ENCODE measurements around the gene SEC22A.

The SEC22A gene
- total RNA-seq = 10.9 to 15.6 (median 13.4) reads per million in 3 donors

GRCh38 chr3:123201557-123202427 is at the start of gene SEC22A:
TSS of gene SEC22A (plus strand) at chr3:123201943. CDS start at chr3:123209218, 7,275 bp downstream.
- H3K36me3 ChIP-seq (ENCODE audit: control insufficient read depth, insufficient read depth, low read length) = no peaks in the 10 kb centered on the region
- no peaks in the 10 kb centered on the region for H3K27me3 ChIP-seq (replicated peaks; ENCODE audit: control insufficient read depth, insufficient read depth, low read length, poor library complexity, severe bottlenecking)
- H3K27ac ChIP-seq (ENCODE audit: insufficient read depth, low read length, poor library complexity, severe bottlenecking) = peak within 1 kb of the TSS; percentile 95
- H3K4me3 ChIP-seq (ENCODE audit: insufficient read depth, low read depth, low read length, poor library complexity, severe bottlenecking) = peak within 1 kb of the TSS; percentile 75
- H3K9me3 ChIP-seq (ENCODE audit: control insufficient read depth, low read length) = no peaks in the 10 kb centered on the region
- DNase-seq = peak; percentile 89 to 93 (median 93)
- peaks cover 11% of the 10 kb centered on the region for H3K4me1 ChIP-seq (ENCODE audit: control insufficient read depth, insufficient read depth, low read length, poor library complexity, severe bottlenecking)

- H3K4me1 ChIP-seq (ENCODE audit: control insufficient read depth, insufficient read depth, low read length, poor library complexity, severe bottlenecking) = no peaks in the 10 kb centered on the region
- no peak for DNase-seq
- H3K36me3 ChIP-seq (ENCODE audit: control insufficient read depth, insufficient read depth, low read length) = no peaks in the 10 kb centered on the region
- no peak overlapping the region for H3K4me3 ChIP-seq (ENCODE audit: insufficient read depth, low read depth, low read length, poor library complexity, severe bottlenecking)
- no peaks in the 10 kb centered on the region for H3K27me3 ChIP-seq (replicated peaks; ENCODE audit: control insufficient read depth, insufficient read depth, low read length, poor library complexity, severe bottlenecking)
- H3K9me3 ChIP-seq (ENCODE audit: control insufficient read depth, low read length) = peaks cover 6% of the 10 kb centered on the region
- no peak overlapping the region for H3K27ac ChIP-seq (ENCODE audit: insufficient read depth, low read length, poor library complexity, severe bottlenecking)
Observed at GRCh38 chr3:123152687-123153086, 49.1 kb upstream of the SEC22A start.

DNA sequence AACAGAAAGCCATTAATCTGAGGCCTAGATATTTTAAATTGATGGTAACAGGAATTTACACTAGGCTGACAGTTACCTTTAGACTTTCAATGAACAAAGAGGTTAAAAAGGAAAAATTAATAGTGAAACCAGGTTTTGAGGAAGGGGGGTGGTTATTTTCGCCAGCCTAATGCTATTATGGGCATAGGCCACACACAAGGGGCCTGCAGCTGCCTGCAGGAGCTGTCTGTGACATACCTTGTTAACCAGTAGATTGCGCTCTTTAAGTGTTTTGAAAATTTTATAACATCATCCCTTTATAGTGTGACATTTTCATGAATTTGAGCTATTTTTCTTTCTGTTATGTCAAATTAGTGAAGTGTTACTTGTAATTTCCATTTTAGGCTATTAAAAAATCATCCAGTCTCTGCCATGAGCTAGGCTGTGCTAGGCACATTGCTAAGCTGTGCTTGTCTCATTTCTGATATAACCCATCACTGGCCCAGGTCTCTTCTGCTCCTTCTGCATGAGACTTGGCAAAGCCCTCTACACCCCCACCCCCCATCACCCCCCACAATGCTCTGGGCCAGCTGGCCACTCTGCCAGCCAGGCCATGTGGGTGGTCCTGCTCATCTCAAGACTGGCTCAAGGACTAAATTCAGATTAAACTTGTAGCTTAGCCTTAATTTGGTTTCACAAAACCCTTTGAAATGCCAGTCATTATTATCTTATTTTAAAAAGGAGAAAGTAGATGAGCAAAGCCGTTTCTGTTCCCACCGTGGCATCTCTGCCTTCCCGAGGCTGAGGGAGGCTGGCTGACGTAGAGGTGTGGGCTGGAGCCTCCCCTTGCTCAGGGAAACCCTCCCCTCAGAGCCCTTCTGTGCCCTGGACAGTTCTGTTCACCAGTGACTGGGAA is 48.4 kb upstream of the SEC22A start:
- Histone ChIP-seq H3K4me1 (ENCODE audit: control insufficient read depth, insufficient read depth, low read length, poor library complexity, severe bottlenecking) (no peaks in the 10 kb centered on the region), H3K27me3 (replicated peaks; ENCODE audit: control insufficient read depth, insufficient read depth, low read length, poor library complexity, severe bottlenecking) (no peaks in the 10 kb centered on the region), H3K4me3 (ENCODE audit: insufficient read depth, low read depth, low read length, poor library complexity, severe bottlenecking) (no peak overlapping the region), H3K36me3 (ENCODE audit: control insufficient read depth, insufficient read depth, low read length) (no peaks in the 10 kb centered on the region), H3K27ac (ENCODE audit: insufficient read depth, low read length, poor library complexity, severe bottlenecking) (no peak overlapping the region), H3K9me3 (ENCODE audit: control insufficient read depth, low read length) (peaks cover 6% of the 10 kb centered on the region)
- DNase-seq = no peak

DNA sequence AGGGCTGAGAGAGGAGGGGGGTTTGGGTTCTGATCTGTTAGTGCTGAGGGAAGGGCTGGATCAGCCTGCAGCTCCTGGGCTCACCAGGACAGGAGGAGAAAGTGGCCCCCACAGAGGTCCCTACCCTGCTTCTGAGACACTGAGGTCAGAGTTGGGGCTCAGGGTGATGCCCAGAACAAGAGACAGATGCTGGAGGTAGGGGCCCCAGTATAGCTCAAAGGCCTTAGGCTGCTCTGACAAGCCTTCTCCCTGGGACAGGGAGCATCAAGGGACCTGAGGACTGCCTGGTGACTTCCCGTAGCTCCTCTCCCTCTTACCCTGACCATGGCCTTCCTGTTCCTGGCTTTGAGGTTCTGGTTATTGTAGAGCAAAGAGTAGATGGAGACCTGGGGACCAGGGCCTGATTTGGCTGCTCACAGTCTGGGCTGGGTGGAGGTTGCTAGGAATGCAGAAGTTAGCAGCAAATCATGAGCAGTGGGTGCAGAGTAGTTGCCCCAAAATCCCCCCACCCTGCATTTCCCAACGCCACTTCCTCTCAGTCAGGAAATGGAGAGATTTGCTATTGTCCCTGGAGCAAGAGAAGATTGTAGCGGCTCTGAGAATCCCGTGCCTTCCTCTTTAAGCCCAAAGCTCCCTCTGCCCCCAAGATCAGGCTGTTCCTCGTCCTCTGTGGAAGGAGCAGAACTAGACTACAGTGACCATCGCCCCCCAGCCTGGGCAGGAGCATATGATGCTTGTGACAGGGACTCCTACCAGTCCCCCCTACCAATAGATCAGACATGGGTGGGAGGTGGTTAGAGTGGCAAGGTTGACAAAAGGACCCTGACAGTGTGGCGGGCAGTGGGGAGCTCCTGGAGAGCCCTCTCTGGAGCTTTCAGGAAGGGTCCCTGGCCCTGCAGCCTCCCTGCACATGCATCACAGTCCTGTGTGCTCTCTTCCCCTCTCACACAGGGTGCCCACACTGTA is 47.4 kb upstream of the SEC22A start:
- H3K27ac ChIP-seq (ENCODE audit: insufficient read depth, low read length, poor library complexity, severe bottlenecking) = no peak overlapping the region
- no peak for DNase-seq

GRCh38 chr3:123155471-123156011 is 46.2 kb upstream of the SEC22A start:
- H3K27me3 ChIP-seq (replicated peaks; ENCODE audit: control insufficient read depth, insufficient read depth, low read length, poor library complexity, severe bottlenecking) = no peaks in the 10 kb centered on the region

More for the DNA sequence above, 47.4 kb upstream of the SEC22A start:
- Histone ChIP-seq H3K27me3 (replicated peaks; ENCODE audit: control insufficient read depth, insufficient read depth, low read length, poor library complexity, severe bottlenecking) (no peaks in the 10 kb centered on the region), H3K4me1 (ENCODE audit: control insufficient read depth, insufficient read depth, low read length, poor library complexity, severe bottlenecking) (no peaks in the 10 kb centered on the region), H3K36me3 (ENCODE audit: control insufficient read depth, insufficient read depth, low read length) (no peaks in the 10 kb centered on the region), H3K4me3 (ENCODE audit: insufficient read depth, low read depth, low read length, poor library complexity, severe bottlenecking) (no peak overlapping the region), H3K9me3 (ENCODE audit: control insufficient read depth, low read length) (peaks cover 6% of the 10 kb centered on the region)

DNA sequence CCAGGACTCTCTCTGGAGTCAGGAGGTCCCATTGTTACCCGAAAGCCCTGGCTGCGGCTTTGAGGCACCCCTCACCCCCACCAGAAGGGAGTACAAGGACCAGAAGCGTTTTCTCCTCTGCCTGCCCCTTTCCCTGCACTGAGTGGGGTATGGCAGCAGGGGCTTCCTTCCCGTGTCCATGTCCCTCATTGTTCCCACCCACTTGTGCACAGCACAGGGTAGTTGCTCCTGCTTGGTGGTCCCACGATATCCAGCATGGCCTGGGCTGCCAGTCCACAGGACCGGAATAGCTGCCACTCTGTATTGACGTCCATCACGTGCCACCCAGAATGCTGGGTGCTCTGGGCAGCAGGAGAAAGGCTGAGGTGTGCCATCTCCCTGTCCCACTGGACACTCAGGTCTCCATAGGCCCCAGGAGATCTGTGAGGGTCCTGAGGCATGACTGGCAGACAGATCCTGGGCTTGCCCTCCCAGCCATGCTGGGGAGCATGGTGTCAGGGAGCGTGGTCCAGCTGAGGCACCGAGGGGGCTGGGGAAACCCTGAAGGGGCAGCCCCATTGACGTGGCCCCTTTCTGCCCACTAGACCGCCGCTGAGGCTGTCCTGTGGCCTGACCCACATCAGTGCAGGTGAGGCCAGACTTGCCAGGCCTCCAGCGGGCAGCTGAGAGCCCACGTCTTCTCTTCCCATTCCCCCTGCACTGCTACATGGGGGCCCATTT is 45.3 kb upstream of the SEC22A start:
- H3K9me3 ChIP-seq (ENCODE audit: control insufficient read depth, low read length) = no peaks in the 10 kb centered on the region
- no peak overlapping the region for H3K27ac ChIP-seq (ENCODE audit: insufficient read depth, low read length, poor library complexity, severe bottlenecking)
- H3K36me3 ChIP-seq (ENCODE audit: control insufficient read depth, insufficient read depth, low read length) = no peaks in the 10 kb centered on the region
- no peak for DNase-seq
- H3K4me3 ChIP-seq (ENCODE audit: insufficient read depth, low read depth, low read length, poor library complexity, severe bottlenecking) = no peak overlapping the region
- H3K4me1 ChIP-seq (ENCODE audit: control insufficient read depth, insufficient read depth, low read length, poor library complexity, severe bottlenecking) = no peaks in the 10 kb centered on the region
- no peaks in the 10 kb centered on the region for H3K27me3 ChIP-seq (replicated peaks; ENCODE audit: control insufficient read depth, insufficient read depth, low read length, poor library complexity, severe bottlenecking)

More at GRCh38 chr3:123155471-123156011, 46.2 kb upstream of the SEC22A start:
- Histone ChIP-seq H3K36me3 (ENCODE audit: control insufficient read depth, insufficient read depth, low read length) (no peaks in the 10 kb centered on the region), H3K27ac (ENCODE audit: insufficient read depth, low read length, poor library complexity, severe bottlenecking) (no peak overlapping the region), H3K9me3 (ENCODE audit: control insufficient read depth, low read length) (peaks cover 6% of the 10 kb centered on the region), H3K4me3 (ENCODE audit: insufficient read depth, low read depth, low read length, poor library complexity, severe bottlenecking) (no peak overlapping the region), H3K4me1 (ENCODE audit: control insufficient read depth, insufficient read depth, low read length, poor library complexity, severe bottlenecking) (no peaks in the 10 kb centered on the region)
- DNase-seq = no peak

DNA sequence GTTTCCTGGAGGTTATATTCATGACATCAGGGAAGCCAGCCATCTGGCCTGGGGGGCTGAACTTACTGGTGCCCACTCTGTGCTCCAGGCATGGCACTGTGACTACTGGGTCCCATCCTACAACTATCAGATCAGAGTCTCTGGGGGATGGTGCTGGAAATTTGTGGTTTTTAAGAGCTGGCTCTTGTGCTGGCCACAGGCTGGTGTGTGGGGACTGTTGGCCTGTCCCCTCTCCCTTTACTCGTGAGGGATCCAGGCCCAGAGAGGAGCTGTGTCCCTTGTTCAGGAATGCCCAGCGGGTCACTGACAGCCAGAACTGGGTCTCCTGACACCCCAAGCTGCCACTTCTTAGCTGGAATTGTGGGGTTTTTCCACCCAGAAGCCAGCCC is 44.5 kb upstream of the SEC22A start:
- Histone ChIP-seq H3K27ac (ENCODE audit: insufficient read depth, low read length, poor library complexity, severe bottlenecking) (no peak overlapping the region), H3K4me1 (ENCODE audit: control insufficient read depth, insufficient read depth, low read length, poor library complexity, severe bottlenecking) (no peaks in the 10 kb centered on the region), H3K36me3 (ENCODE audit: control insufficient read depth, insufficient read depth, low read length) (no peaks in the 10 kb centered on the region), H3K27me3 (replicated peaks; ENCODE audit: control insufficient read depth, insufficient read depth, low read length, poor library complexity, severe bottlenecking) (no peaks in the 10 kb centered on the region), H3K9me3 (ENCODE audit: control insufficient read depth, low read length) (no peaks in the 10 kb centered on the region), H3K4me3 (ENCODE audit: insufficient read depth, low read depth, low read length, poor library complexity, severe bottlenecking) (no peak overlapping the region)
- no peak for DNase-seq

DNA sequence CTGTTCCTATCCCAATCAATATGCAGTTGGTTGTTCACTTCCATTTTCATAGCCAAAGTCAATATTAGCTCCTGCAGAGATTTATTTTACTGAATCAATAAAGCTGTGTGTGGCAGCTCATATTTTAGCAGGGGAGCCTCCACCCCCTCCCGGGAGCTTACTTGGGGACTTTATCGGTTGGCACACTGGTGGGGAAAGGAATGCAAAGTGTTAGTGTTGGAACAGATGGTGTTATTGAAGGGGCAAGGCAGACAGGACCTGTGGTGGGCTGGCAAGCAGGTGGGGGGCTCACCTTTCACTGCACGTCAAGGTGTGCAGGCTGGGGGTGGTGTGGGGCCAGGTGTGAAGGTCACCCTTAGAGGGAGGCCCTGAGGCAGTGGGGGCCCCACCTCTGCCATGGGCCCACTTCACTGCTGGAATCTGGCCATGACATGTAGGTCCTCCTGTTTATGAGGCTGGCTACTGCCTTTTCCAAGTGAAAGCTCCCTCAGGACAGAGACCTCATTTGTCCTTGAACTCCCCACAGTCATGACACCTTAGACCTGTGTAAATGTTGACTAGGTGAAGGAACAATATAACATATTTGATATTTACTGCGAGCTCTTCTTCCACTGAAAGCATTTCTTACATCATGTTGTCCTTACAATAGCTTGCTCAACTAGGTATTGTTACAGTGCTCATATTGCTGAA is 44.0 kb upstream of the SEC22A start:
- DNase-seq = no peak
- no peaks in the 10 kb centered on the region for H3K27me3 ChIP-seq (replicated peaks; ENCODE audit: control insufficient read depth, insufficient read depth, low read length, poor library complexity, severe bottlenecking)
- H3K36me3 ChIP-seq (ENCODE audit: control insufficient read depth, insufficient read depth, low read length) = no peaks in the 10 kb centered on the region
- H3K4me1 ChIP-seq (ENCODE audit: control insufficient read depth, insufficient read depth, low read length, poor library complexity, severe bottlenecking) = no peaks in the 10 kb centered on the region
- no peaks in the 10 kb centered on the region for H3K9me3 ChIP-seq (ENCODE audit: control insufficient read depth, low read length)
- no peak overlapping the region for H3K27ac ChIP-seq (ENCODE audit: insufficient read depth, low read length, poor library complexity, severe bottlenecking)
- H3K4me3 ChIP-seq (ENCODE audit: insufficient read depth, low read depth, low read length, poor library complexity, severe bottlenecking) = no peak overlapping the region
